Measurements from ENCODE around the gene NCKAP5.

Gene NCKAP5

DNA sequence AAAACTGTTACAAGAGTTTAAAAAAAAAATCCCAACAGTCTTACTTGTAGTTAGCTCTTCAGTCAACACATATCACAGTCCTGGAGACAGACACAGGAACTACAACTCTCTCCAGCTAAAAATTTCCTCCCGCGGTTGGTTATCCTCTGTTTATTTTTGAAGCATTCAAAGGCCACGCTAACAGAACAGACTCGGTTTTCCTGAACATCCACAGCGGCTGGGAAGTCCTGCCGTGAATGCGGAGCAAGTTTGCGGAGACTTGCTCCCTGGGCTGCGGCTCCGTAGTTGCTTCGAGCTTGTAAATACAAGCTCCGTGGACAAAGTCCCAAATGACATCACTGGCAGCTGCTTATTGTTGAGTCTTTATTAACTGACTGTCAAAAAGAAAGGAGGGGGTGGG, at the start of gene NCKAP5:
Gene NCKAP5 (minus strand): TSS at position 292 of the 400 bp plus-strand sequence. CDS start 50,937 bp downstream, outside the sequence.
- peak; percentile 57 for DNase-seq (ENCODE audit: low spot score)

DNA sequence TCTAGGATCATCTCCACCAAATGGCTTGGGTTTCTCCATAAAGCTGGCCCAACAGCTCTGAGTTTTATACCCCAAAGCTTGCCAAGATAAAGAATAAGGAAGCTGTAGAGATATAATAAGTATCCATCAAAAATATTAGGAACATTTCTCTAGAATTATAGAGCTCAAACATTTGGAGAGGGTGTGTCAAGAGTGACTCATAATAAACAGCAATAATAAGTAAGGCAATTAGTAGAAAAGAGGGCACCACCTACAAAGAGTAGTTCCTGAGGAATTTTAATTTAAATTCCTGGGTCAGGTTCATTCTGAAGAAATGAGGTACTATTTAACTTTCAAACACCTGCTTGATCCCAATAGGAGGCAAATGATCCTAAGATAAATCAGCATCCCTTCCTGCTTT, 41.4 kb upstream of the NCKAP5 start:
- no peak for DNase-seq (ENCODE audit: low spot score)

DNA sequence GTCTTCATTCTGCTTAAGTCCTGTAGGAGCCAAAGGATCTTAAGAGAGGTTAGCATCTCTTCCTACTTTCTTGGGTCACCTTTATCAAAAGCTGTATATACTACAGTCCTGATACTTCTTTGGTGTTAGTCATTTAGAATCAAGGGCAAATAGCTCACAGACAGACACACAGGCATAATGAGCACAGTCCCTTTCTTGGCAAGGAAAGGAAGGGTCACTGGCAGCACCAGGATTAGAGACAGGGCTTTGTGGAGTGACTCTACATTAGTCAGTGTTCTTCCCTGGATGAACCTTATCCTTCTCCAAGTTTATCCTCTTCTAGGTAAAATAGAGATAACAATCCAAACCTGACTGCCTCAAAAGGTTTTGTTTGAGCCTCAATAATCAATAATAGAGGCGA, 40.0 kb upstream of the NCKAP5 start:
- no peak for DNase-seq (ENCODE audit: low spot score)

DNA sequence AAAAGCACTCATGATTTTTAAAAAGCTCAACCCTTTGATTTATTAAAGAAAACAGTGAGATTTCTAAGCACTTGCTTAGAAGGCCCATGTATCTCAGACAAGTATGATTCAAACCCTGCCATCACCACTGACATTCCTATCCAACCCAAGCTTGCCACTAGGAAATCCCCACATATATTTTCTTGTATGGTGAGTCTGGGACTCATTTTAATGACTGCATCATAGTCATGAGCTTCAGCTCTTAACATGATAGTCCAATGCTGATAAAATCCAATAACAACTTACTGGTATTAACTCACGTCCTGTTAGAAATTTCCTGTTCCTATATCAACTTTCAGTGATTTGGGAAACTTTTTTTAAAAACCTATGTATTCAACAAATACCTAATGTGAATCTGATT, 39.4 kb upstream of the NCKAP5 start:
- DNase-seq (ENCODE audit: low spot score) = no peak

DNA sequence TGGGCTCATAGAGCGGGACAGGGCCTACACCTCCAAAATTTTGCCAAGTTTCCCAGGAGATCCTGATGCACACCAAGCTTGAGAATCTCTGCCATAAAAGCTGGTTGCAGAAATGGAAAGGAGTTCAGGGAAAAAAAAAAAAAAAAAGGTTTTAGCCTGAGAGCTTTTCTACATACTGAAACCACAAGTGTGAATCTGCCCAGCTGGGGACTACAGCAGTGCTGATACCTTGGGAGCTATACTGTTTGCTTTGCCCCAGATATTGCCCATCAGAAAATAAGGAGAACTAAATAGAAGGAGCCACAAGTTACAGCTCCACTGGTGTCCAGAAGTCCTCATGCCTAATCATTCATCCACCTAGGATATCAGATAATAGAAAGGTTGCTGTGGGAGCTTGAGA, 38.4 kb upstream of the NCKAP5 start:
- no peak for DNase-seq (ENCODE audit: low spot score)

DNA sequence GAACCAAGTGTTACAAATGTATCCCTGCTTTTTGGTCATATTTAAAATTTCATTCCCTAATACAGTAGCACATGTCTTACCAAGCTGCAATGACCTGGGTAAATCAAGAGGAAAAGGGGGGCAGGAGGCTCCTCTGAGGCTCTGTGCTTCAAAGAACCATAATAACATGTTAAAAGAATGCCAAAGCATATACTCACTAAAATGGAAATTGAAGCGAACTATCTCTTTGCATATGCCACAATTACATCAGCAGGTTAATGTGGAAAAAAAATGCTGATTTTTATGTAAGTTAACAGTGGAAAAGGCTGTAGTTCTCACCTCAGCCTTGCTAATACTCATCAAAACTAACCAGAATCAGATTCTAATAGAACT, 37.5 kb upstream of the NCKAP5 start:
- no peak for DNase-seq (ENCODE audit: low spot score)

DNA sequence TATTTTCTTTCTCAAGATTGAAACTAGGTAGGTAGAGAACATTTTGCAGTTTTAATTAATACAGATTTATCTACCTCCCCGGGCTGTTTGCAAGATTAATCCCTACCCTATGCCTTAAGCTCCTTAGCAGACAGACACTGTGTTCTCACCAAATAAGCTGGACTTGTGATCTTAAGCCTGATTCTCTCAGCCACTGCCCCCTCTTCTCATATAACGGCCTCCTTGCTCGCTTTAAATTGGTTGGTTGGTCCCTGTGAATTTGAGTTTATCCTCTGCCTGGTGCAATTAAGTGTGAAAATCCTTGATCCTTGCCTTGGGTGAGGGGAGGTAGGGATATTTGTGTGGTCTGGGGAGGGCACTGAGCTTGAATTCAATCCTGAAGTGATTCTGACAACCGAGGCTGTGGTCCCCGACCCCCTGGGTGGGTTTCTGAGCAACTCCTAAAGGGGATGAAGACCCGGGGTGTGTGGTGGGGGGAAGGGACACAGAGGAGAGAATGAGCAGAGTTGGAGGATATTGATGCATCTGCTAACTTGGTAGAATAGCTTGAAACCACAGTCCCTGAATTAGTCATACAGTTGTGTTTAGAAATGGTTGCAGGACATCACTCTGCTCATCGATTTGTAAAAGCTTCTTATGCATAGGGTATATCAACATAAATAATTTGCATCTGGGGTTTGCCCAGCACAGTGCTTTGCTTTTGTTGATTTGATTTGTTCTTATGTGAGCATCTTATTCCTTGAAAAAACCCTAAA, 36.9 kb upstream of the NCKAP5 start:
- no peak for DNase-seq (ENCODE audit: low spot score)

DNA sequence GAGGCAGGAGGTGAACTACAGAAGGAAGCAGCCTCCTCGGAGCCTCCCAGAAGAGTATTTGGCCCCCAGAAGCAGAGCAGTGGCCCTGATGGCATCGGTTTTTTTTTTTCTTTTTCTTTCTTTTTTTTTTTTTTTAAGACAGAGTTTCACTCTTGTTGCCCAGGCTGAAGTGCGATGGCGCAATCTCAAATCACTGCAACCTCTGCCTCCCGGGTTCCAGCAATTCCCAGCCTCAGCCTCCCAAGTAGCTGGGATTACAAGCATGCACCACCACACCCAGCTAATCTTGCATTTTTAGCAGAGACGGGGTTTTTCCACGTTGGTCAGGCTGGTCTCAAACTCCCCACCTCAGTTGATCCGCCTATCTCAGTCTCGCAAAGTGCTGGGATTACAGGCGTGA, 34.8 kb upstream of the NCKAP5 start:
- no peak for DNase-seq (ENCODE audit: low spot score)

DNA sequence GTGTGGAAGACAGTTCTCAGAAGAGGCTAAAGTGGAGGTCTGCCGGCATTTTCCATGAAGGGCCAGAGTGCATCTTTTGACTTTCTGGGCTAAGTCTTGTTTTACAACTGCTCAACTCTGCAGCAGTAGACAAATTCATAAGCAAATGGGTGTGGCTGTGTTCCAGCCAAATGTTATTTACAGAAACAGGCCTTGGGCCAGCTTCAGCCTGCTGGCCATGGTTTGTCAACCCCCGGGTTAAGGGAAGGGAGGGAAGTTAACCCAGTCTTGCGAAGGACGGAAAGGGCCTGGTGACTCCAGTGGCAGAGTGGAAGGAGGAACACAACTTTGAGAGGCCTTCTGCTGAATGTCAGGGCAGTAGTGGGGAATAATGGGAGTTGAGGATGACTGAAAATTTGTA, 34.3 kb upstream of the NCKAP5 start:
- DNase-seq (ENCODE audit: low spot score) = peak; percentile 73

DNA sequence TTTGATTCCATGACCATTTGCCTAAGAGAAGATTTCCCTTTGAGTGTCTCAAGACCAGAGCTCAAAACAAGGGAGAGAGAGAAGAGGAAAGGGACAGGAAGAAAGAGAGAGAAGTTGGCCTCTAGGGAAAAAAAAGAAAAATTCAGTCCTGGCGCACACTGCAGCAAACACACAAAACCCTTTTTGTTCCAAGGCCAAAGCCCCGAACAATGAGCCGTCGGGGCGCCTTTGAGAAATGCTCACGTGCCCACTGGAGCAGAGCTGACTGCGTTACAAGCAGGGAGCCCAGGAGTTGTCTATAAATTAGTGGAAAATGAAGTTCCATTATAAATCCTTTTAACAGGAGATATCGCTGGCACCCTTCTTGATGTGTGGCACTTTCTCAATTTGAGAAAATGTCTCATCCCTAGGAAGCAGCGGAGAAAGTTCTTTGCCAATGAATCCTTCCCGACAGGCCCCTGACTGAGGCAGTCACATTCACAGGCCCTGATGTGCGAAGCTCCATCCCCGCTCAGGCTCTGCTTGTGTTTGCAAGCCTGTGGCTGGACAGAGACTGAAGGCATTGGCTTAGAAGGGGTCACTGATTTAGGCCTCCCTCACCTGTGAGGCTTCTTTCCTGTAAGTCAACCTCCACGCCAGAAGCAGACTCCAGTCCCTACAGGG, 32.1 kb upstream of the NCKAP5 start:
- DNase-seq (ENCODE audit: low spot score) = no peak

DNA sequence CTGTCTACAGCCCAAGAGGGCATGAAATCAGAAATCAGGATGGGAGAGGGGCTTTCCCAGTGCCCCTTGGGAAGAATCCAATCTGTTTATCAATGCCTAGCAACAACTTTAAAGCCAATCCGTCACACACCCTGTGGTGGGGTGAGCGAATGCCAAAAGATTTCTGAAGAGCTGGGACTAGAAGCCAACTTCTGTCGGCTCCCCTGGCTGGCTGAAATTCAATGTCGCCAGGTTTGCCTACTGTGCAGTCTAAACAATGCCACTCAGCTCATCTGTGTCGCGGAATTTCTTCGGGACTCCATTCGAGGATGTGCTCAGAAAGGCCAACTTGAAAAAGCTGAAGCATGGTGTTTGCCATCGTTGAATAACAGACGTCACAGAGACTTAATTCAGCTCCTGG, 31.5 kb upstream of the NCKAP5 start:
- no peak for DNase-seq (ENCODE audit: low spot score)

DNA sequence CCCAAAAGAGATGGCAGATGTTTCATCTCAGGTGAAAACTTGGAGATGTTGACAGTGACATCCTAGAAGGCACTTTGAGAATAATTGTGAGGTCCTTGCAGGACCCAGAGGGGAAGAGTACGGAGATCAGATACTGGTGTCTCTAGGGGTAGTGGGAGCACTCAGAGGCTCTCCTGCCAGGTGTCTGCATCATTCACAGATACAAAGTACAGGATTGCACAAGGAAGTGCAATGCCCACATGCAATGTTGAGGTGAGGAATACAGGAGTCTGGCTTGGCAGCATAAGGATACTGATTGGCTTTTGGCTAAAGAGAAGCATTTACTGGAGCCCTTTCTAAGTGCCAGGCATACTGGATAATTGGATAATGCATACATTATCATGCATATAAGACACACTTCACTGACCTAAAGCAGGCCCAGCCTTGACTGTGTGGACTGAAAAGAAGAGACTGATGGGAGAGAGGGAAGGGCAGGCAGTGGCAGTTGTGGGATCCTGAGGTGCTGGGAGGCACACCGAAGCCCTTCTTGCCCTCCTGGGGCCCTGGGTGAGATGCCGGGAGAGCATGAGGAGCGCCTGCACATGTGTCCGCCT, 31.0 kb upstream of the NCKAP5 start:
- DNase-seq (ENCODE audit: low spot score) = no peak

DNA sequence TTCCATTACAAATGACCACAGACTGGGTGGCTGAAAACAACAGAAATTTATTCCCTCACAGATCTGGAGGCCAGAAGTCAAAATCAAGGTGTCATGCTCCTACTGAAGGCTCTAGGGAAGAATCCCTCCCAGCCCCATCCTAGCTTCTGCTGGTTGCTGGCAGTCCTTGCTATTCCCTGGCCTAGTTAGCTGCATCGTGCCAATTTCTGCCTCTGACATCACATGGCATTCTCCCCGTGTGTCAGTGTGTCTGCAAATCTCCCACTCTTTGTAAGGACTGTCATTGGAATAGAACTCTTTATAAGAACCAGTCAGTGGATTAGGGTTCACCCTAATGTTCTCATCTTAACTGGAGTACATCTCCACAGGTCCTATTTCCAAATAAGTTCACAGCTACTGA, 30.5 kb upstream of the NCKAP5 start:
- no peak for DNase-seq (ENCODE audit: low spot score)

DNA sequence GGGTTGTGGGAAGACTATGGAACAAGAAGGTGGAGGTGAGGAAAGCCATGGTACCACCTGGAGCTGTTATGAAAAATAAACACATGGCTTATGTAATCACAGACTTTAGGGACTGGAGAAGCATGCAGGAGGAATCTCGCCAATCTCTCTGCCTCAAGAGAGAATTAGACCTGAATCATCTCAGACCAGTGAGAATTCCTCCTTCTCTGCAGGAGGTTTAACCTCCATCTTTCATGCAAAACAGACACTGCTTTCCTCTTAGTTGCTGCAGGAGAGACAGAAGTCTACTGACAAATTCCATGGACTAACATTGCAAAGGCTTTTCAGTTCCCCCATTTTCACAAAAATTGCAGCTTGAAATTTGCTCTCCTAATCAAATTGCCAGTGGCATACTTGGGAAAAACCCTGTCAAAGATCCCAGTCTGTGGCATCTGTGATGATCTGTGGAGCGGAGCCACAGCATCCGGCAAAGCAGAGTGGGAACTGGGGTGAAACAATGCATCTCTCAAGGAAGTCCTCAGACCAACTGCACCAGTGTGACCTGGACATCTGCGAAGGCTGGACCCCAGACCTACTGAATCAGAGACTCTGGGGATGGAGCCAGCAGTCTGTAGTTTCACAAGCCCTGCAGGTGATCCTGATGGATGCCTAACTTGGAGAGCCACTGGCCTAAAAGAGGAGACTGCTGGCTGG, 28.6 kb upstream of the NCKAP5 start:
- no peak for DNase-seq (ENCODE audit: low spot score)

DNA sequence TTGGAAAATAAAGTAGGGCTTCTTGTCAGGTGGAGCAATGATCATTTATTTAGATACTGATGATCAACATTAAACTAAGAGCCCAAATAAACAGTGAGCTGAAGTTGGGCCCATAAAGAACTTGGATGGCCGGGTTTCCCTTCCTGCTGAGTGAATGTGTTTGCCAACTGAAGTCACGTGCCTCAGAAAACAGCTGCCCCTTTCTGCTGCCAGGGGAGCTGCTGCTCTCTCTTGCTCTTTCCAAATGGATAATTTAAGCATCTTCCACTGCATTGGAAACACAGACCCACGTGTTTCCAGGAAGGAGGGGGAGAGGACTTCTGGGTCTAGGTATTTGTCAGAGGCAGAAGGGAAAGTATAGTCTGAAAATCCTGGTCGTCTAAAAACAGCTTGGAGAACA, 22.9 kb upstream of the NCKAP5 start:
- no peak for DNase-seq (ENCODE audit: low spot score)

DNA sequence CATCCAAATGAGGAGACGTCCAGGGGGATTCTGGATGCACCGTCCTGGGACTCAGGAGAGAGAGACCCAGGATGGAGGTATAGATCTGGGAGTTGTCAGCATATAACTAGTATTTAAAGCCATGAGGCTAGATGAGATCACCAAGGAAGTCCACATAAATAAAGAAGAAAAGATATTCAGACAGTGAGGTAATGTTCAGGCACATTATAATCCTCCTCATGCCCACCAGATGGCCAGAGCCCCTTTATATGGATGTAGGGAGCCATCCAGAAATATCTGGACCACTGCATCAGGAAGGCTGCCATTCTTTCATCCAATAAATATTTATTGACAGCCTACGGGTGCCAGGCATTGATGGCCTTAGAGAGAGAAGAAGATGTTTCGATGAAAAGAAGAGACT, 21.2 kb upstream of the NCKAP5 start:
- no peak for DNase-seq (ENCODE audit: low spot score)

DNA sequence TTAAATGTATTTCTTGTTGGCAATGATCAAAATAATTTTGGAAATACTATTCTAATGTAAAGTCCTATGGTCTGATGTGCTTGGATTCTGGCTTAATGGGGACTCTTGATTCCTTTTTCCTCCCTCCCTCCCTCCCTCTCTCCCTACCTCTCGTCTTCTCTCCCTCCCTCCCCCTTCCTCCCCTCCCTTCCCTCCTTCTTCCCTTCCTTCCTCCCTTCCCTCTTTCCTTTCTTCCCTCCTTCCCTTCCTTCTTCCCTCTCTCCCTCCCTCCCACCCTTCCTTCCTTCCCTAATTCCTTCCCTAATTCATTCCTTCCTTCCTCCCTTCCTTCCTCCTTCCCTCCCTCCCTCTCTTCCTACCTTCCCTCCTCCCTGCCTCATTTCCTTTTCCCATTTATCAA, 19.9 kb upstream of the NCKAP5 start:
- no peak for DNase-seq (ENCODE audit: low spot score)

DNA sequence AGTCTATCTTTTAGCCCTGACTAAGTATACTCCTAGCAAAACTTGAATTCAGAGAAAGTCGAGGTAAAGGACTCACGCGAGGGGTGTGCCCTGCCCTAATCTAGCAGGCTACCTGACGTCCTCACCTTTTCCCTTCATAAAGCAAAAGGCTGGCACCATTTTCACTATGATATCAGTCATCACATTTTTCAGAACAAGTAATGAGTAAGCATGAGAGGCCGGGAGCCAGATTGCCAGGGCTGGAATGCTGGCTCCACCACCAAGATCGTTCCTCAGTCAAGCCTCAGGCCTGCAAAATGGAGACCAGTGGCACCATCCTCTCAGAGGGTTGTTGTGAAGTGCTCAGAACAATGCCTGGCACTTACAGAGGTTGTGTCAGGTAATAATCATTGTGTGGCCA, 18.7 kb upstream of the NCKAP5 start:
- DNase-seq (ENCODE audit: low spot score) = peak; percentile 62

DNA sequence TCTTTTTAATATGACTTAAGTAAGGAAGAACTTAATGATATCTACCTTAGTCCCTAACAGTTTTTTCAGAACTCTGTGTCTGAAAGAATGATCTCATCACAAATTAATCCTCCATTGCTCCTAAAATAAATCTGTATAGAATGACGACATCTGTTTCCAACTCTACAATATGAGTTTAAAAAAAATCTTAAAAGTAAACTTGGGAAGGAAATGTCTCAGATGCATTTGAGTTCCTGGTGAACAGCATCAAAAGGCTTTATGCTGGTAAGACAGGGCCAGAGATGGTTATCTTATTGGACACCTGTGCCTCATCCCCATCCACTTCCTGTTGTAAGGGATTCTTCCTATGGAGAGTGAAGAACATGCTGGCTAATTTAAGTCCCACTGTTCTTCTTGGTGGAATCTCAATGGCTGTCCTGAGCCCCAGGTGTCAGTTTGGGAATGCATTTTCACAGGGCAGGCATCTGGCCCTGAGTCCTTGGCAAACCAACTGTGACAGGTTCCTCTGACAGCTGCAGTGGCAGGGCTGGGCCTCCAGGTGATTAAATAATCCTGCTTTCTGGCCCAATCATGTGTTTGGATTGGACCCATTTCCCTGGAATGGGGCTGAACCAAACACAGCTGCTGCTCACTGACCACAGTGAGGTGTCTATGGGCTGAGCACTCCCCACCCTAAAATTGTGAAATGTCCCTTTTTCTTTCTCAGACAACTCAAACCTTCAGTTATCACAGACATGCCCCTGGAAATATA, 12.9 kb upstream of the NCKAP5 start:
- DNase-seq (ENCODE audit: low spot score) = peak; percentile 55

DNA sequence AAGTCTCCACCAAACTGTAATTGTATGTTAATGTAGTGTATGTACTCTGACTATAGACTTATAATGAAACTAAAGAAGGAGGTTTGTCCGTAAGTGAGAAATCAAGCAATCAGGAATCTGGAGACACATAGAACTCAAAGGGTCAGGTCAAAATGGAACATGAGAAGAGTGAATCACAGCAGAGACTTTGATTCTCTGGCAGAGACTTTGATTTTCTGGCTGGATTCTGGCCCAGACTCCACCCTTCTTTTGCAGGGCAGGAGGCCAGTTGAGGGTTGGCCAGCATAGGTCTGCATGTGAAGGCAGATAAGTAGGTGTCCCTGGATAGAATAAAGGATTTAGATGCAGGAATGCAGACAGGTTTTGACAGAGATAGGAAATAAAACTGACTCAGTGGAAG, 11.0 kb upstream of the NCKAP5 start:
- DNase-seq (ENCODE audit: low spot score) = no peak

DNA sequence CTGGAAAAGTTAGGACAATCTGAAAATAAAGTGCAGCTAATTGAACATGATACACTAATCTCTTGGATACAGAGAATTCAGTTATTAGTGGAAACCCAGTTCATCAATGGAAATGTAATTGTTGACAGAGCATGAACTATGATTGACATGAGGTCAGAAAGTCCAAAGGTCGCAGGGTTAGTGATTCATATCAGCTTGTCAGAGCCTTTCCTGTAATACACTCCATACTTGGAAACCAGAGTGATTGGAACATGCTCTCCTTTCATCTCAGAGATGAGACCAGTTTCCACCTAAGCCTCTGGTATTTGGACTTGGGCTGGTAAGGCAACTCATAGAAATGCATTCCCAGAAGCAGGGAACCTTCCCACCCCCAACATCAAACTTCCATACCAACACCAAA, 8.5 kb upstream of the NCKAP5 start:
- DNase-seq (ENCODE audit: low spot score) = no peak

DNA sequence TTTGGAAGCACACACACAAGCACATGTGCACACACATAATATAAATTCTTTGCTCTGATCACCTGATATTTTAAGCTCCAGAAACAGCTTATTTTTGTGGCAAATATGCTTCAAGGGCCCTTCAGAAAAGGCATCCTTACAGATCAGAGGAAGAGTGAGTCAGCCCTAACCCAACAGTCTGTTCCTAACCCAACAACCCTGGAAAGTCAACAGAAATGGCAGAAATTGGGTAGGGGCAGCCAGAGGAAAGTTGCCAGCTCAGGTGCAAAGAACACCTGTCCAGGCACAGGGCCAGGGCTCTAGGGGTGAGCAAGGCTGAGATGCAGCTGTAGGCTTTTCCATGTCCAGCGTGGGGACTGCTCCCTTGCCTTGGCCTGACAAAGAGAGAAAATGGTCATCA, 6.4 kb upstream of the NCKAP5 start:
- no peak for DNase-seq (ENCODE audit: low spot score)

Data from AG20443 (cell line).